NCI-H526 treated with DMSO at 0.1 percent for 48 hours (cell line): Measurements from ENCODE around the gene CCDC7.
"Not testable (repeated sequence)": the region's sequence is repeated elsewhere in the genome, so short reads cannot be mapped to it uniquely, and the experiment has no call there.

Source experiments
- DNase-seq: peaks from one replicate; lab custom pipeline; 2025; lab: John Stamatoyannopoulos, UW

The CCDC7 gene

DNA sequence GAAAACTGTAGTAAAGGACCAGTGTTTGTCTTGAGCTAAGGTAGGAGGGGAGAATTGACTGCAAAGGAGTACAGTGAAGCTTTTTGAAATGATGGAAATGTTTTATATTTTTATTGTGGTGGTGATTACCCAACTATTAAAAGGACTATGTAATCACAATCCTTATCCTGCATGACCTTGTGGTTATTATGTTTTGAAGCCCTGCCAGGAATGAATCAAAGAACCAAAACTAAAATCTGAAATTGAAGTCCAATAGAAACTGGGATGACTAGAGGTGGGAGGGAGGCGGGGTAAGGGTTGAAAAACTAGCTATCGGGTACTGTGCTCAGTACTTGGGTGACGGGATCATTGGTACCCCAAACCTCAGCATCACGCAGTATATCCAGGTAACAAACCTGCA is 8.2 kb downstream of the CCDC7 start:
- no peak for DNase-seq

DNA sequence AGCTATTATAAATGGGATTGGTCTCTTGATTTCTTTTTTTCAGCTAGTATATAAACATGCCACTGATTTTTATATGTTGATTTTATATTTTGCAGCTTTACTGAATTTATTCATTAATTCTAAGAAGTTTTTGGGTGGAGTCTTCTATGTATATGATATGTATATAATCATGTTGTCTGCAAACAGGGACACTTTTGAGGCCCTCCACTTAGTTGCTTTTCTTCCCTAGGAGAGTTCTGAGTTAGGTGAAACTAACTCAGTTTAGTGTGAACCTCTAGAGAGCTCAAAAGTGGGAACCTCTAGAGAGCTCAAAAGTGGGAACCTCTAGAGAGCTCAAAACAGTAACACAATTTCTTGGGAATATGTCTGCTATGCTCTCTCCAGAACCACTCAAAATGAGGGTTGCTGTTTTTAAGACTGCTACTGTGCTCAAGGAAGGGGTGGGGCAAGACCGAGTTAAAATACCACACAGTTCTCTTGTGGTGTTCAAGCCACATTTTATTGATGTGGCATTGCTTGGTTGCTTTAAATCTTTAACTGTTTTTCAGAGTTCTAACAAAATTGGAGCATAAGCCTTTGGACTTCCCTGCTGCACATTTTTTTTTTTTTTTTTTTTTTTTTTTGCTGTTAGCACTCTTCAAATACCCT is 13.2 kb downstream of the CCDC7 start:
- DNase-seq = no peak

DNA sequence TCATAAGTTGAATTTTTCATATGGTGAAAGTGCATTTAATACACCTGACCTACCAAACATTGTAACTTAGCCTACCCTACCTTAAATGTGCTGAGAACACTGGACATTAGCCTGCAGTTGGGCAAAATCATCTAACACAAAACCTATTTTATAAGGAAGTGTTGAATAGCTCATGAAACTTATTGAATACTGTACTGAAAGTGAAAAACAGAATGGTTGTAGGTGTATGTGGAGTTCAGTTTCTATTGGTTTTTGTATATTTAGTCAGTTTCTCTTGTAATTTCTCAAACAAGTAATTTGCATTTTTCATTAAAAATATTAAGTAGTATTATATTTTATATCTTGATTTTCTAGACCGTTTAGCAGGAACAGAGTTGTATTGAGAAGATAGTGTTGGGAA is 15.3 kb downstream of the CCDC7 start:
- no peak for DNase-seq

DNA sequence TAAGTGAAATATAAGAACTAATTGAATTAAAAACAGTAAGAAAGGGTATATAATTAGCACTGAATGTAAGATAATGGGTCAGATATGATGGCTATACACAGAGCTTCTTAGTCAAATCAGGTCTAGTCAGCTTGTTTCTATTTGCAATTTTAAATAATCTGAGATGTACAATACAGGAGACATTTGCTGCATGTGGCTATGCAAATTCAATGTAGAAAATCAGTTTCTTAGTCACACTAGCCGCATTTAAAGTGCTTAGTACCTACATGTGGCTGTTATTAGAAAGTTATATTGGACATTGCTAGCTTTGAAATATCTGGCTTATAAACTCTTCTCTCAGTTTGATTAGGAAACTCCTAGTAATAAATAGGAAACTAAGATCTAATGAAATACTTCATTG is 25.3 kb downstream of the CCDC7 start:
- DNase-seq = peak; percentile 39

DNA sequence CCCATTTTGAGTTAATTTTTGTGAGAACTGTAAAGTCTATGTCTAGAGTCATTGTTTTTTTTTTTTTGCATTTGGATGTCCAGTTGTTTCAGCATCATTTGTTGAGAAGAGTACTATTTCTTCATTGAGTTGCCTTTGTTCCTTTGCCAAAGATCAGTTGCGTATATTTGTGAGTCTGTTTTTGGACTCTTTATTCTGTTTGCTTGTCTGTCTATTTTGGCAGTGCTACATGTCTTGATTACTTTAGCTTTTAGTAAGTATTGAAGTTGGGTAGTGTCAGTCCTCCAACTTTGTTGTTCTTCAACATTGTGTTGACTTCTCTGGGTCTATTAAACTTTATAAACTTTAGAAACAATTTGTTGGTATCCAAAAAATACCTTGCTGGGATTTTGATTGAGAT is 31.6 kb downstream of the CCDC7 start:
- DNase-seq = no peak

DNA sequence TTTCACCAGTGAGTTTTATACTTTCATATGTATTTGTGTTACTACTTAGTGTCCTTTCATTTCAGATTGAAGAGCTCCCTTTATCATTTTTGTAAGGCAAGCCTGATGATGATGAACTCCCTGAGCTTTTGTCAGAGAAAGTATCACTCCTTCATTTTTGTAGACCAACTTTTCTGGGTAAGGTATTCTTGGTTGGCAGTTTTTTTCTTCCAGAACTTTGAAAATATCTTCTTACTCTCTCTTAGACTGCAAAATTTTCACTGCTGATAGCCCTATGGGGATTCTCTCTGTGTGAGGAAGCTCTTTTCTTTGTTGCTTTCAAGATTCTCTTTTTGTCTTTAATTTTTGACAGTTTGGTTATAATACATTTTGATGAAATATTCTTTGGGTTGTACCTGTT is 35.7 kb downstream of the CCDC7 start:
- no peak for DNase-seq

DNA sequence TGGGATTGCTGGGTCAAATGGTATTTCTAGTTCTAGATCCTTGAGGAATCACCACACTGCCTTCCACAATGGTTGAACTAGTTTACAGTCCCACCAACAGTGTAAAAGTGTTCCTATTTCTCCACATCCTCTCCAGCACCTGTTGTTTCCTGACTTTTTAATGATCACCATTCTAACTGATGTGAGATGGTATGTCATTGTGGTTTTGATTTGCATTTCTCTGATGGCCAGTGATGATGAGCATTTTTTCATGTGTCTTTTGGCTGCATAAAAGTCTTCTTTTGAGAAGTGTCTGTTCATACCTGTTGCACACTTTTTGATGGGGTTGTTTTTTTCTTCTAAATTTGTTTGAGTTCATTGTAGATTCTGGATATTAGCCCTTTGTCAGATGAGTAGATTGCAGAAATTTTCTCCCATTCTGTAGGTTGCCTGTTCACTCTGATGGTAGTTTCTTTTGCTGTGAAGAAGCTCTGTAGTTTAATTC is 37.1 kb downstream of the CCDC7 start:
- DNase-seq = not testable (repeated sequence)

DNA sequence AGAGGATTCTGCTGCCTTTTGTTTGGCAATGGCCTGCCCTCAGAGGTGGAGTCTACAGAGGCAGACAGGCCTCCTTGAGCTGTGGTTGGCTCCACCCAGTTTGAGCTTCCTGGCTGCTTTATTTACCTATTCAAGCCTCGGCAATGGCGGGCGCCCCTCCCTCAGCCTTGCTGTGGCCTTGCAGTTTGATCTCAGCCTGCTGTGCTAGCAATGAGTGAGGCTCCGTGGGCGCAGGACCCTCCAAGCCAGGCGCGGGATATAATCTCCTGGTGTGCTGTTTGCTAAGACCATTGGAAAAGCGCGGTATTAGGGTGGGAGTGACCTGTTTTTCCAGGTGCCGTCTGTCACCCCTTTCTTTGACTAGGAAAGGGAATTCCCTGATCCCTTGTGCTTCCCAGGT is 42.1 kb downstream of the CCDC7 start:
- DNase-seq = not testable (repeated sequence)

DNA sequence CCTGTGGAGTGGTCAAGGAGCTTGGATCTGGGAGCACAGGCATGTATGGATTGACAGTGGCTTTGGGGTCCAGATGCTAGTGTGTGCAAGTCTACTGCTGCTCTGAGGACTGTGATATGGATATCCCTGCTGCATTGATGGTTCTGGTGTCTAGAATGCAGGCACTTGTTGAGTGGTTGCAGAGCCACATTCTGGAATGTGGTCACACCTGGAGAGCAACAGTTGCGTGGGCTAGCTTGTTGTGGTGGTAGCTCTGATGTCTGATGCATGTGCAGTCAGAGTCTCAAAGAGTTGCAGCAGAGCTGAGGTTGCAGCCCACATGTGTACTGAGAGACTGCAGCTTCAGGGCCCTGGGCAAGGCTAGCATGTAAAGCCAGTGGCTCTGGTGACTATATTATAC is 43.2 kb downstream of the CCDC7 start:
- DNase-seq = no peak

DNA sequence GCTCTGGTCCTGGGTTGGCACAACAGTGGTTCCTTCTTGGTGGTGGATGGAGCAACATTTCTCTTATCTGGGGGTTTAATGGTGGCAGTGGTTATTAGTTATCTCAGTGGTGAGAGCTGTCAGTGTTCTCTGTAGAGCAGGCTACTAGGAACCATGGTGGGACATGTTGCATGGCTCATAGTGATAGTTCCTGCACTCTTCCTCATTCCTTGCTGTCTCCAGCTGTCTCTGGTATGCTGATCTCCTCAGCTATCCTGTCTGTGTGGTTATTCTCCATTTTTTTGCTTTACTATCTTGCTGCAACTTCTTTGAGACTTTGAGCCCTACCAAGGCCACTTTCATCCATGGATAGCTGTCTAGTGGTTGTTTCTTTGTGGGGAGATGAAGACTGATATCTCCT is 44.0 kb downstream of the CCDC7 start:
- DNase-seq = no peak

DNA sequence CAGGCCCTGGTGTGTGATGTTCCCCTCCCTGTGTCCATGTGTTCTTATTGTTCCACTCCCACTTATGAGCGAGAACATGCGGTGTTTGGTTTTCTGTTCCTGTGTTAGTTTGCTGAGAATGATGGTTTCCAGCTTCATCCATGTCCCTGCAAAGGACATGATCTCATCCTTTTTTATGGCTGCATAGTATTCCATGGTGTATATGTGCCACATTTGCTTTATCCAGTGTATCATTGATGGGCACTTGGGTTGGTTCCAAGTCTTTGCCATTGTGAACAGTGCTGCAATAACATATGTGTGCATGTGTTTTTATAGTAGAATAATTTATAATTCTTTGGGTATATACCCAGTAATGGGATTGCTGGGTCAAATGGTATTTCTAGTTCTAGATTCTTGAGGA is 48.6 kb downstream of the CCDC7 start:
- not testable (repeated sequence) for DNase-seq

DNA sequence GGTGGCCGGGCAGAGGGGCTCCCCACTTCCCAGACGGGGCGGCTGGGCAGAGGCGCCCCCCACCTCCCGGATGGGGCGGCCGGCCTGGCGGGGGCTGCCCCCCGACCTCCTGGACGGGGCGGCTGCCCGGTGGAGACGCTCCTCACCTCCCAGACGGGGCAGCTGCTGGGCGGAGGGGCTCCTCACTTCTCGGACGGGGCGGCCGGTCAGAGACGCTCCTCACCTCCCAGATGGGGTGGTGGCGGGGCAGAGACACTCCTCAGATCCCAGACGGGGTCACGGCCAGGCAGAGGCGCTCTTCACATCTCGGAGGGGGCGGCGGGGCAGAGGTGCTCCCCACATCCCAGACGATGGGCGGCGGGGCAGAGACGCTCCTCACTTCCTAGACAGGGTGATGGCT is 54.2 kb downstream of the CCDC7 start:
- DNase-seq = not testable (repeated sequence)

DNA sequence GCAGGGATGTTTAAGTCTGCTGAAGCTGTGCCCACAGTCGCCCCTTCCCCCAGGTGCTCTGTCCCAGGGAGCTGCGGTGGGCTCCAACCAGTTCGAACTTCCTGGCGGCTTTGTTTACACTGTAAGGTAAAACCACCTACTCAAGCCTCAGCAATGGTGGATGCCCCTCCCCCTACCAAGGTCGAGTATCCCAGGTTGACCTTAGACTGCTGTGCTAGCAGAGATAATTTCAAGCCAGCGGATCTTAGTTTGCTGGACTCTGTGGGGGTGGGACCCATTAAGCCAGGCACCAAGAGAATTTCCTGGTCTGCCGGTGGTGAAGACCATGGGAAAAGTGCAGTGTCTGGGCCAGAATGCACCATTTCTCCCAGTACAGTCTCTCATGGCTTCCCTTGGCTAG is 56.0 kb downstream of the CCDC7 start:
- DNase-seq = no peak

DNA sequence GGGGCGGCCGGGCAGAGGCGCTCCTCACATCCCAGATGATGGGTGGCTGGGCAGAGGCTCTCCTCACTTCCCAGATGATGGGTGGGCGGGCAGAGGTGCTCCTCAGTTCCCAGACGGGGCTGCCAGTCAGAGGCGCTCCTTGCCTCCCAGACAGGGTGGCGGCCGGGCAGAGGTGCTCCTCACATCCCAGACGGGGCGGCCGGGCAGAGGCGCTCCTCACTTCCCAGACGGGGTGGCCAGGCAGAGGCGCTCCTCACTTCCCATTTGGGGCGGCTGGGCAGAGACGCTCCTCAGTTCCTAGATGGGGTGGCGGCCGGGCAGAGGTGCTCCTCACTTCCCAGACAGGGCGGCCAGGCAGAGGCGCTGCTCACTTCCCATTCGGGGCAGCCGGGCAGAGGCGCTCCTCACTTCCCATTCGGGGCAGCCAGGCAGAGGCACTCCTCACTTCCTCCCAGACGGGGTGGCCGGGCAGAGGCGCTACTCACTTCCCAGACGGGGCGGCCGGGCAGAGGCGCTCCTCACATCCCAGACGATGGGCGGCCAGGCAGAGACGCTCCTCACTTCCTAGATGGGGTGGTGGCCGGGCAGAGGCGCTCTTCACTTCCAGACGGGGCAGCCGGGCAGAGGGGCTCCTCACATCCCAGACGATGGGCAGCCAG is 60.0 kb downstream of the CCDC7 start:
- DNase-seq = not testable (repeated sequence)

DNA sequence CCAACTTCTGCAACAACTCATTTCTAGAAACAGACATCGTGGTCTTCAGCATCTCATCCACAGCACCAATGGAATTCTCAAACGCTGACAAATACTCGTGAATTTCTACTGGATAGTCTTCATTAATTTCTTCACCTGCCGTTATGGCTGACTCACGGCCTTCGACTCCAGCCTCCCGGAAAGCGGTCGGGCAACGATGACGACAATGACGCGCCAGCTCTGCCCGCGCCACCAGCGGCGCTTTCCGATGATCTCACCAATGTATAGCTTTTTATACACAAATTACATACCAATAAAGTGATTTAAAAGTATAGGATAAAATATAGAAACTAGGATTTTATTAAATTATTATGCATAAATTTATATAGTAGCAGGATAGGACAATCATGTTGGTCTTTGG is 65.7 kb downstream of the CCDC7 start:
- no peak for DNase-seq

DNA sequence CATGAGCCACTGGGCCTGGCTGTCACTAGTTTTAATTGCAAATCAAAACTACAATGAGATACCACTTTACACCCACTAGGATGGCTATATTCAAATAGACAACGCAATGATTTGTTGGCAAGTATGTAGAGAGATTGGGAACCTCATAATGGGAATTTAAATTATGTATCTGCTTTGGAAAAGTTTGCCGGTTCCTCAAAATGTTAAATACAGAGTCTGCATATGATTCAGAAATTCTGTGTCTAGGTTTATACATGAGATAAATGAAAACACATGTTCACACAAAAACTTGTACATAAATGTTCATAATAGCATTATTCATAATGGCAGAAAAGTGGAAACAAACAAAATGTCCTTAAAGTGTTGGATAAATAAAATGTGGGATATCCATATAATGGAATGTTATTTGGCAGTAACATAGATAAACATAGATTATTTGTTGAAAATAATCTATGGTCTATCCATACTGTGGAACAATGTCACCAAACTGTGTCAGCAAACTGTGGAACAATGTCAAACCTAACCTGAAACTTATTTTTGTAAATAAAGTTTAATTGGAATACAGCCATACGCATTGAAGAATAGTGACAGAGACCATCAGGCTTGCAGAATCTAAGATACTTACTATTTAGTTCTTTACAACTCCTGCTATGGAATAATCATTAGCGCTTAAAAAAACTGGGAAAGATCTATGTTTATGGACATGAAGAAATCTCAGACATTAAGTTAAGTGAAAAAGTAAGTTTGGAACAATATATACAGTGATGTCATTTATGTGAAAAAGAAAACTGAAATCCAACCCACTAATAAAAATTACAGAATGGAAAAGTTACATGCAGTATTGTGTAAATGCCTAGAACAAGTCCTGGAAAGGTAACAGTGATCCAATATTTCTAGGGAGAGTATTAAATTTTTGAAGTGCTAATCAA is 70.9 kb downstream of the CCDC7 start:
- no peak for DNase-seq

DNA sequence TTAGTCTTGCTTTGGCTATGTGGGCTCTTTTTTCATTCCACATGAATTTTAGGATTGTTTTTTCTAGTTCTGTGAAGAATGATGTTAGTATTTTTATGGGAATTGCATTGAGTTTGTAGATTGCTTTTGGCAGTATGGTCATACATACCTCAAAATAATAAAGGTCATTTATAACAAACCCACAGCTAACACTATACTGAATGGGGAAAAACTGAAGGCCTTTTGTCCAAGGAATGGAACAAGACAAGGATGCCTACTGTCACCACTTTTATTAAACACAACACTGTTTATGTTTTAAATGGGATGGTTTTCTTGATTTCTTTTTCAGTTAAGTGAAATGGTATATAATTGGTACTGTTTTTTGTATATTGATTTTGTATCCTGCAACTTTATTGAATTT is 84.3 kb downstream of the CCDC7 start:
- DNase-seq = no peak

DNA sequence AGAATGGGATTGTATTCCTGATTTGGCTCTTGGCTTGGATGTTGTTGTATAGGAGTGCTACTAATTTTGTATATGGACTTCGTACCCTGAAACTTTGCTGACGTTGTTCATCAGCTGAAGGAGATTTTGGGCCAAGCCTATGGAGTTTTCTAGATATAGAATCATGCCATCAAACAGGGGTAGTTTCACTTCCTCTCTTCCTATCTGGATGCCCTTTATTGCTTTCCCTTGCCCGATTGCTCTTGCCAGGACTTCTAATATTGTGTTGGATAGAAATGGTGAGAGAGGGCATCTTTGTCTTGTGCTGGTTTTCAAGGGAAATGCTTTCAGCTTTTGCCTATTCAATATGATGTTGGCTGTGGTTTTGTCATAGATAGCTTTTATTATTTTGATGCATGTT is 92.3 kb downstream of the CCDC7 start:
- DNase-seq = no peak

DNA sequence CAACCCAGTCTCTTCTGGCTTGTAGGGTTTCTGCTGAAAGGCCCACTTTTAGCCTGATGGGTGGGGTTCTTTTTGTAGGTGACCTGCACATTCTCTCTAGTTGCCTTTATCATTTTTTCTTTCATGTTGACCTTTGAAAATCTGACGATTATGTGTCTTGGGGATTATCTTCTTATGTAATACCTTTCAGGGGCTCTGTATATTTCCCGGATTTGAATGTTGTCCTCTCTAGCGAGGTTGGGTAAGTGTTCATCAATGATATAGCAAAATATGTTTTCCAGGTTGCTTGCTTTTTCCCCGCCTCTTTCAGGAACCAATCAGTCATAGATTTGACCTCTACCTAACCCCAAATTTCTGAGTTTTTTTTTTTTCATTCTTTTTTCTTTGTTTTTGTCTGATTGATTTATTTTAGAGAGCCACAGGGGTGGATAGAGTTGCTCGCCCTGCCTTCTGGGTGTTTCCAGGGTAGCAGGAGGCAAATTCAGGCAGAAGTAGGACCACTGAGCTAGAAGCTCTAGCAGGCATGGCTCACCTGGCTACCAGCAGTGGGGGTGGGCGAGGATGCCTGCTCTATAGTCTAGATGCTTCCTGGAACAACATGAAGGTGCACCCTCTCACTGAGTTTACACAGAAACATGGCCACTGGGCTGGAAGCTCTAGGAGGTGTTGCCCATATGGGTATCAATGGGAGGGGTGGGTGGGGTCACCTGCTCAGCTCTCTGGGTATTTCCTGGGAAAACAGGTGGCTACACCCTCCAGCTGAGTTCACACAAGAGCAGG is 94.9 kb downstream of the CCDC7 start:
- DNase-seq = no peak

DNA sequence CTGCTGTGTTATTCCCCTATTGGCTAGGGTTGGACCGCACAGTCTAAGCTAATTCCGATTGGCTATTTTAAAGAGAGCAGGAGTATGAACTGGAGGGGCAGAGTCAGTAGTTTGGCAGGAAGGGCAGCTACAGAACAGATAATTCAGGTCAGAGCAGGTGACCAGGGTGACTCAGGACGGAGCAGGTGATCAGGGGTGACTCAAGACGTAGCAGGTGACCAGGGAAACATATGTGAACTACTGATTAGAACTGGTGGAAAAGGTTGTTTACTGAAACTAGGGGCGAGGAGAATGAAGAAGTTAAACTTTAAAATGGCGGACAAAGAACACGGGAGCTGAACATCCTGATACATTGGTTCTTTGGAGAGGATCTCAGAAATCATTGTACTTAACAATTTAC is 102.3 kb downstream of the CCDC7 start:
- no peak for DNase-seq

DNA sequence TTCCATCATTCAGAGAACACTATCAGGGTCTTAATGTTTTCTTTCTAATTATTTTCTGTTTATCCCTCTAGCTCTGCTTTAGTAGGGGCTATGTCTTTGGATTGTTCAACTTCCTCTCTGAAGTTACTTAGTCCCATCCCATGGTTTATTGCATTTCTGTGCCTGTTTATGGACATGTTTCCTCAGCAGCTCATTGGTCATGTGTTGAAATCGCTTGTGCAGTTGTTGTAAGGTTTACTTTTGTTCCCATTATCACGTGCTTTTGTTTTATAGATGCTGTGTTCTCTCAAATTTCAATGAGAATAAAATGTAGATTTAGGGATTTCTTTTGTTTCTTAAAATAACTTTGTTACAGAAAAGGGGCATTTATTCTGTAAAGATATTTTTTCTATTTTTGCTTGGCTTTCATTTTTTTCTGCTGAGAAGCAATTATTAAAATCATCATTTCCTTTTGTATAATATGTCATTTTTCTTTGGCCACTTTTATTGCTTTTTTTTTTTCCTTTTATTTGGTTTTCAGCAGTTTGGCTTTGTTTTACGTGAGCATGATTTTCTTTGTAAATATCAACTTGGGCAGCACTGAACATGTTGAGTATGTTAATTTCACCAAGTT is 110.9 kb downstream of the CCDC7 start:
- DNase-seq = no peak

DNA sequence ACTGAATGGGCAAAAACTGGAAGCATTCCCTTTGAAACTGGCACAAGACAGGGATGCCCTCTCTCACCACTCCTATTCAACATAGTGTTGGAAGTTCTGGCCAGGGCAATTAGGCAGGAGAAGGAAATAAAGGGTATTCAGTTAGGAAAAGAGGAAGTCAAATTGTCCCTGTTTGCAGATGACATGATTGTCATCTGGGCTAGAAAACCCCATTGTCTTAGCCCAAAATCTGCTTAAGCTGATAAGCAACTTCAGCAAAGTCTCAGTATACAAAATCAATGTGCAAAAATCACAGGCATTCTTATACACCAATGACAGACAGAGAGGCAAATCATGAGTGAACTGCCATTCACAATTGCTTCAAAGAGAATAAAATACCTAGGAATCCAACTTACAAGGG is 116.8 kb downstream of the CCDC7 start:
- DNase-seq = not testable (repeated sequence)
